ENCODE measurements around the gene NME2.

DNA sequence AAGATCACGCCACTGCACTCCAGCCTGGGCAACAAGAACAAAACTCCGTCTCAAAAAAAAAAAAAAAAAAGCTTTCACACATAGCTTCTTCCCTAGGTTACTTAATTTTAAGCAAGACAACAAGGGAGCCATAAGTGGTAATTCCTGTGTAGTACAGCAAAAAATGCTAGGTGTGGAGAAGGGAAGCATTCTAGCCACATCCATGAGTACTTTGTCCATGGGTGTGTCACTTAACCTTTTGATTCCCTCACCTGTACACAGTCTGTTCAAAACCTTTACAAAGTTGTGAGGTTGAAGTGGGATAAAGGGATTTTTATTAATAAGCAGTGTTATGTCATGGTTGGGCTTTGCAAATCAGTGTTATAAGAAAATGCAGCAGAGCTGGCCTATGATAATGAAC, 4.5 kb downstream of the NME2 start:
- TF ChIP-seq, protein P1, sequence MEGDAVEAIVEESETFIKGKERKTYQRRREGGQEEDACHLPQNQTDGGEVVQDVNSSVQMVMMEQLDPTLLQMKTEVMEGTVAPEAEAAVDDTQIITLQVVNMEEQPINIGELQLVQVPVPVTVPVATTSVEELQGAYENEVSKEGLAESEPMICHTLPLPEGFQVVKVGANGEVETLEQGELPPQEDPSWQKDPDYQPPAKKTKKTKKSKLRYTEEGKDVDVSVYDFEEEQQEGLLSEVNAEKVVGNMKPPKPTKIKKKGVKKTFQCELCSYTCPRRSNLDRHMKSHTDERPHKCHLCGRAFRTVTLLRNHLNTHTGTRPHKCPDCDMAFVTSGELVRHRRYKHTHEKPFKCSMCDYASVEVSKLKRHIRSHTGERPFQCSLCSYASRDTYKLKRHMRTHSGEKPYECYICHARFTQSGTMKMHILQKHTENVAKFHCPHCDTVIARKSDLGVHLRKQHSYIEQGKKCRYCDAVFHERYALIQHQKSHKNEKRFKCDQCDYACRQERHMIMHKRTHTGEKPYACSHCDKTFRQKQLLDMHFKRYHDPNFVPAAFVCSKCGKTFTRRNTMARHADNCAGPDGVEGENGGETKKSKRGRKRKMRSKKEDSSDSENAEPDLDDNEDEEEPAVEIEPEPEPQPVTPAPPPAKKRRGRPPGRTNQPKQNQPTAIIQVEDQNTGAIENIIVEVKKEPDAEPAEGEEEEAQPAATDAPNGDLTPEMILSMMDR (optimal IDR thresholded peaks at IDR 0.05 in 1 of 3, IDR thresholded peaks at IDR 0.05 in 1 of 3, conservative IDR thresholded peaks at IDR 0.05 in 1 of 3; ENCODE audit: extremely low read depth in 1 of 3, insufficient read depth in 2 of 3, low read length in 3 of 3): no peak
- TF ChIP-seq EZH2 (IDR thresholded peaks at IDR 0.05; ENCODE audit: low read length): no peak

All from keratinocyte (primary cell).